Glutamatergic neuron (in vitro differentiated cells): ENCODE measurements around the gene MYH3. TPM values are rescaled to one million over a fixed set of nuclear protein-coding genes. Genes with fewer than 3 reads are reported as not detected.
A peak's percentile ranks its signal among the peaks of the same experiment; 100 is the strongest.

Experiments used
- DNase-seq: peaks from one replicate; pipeline ENCODE4 v3.0.0; 2022
- H3K27ac Mint-ChIP-seq: one replicate; pipeline ENCODE4 v1.8.0; 2020; ENCODE audit warnings: mild to moderate bottlenecking, mixed read lengths, inconsistent platforms; ENCODE audit not compliant: unreplicated experiment
- H3K27me3 Mint-ChIP-seq: one replicate; pipeline ENCODE4 v1.8.0; 2020; ENCODE audit warnings: mild to moderate bottlenecking, moderate library complexity, mixed read lengths, inconsistent platforms; ENCODE audit not compliant: unreplicated experiment
- H3K36me3 Mint-ChIP-seq: one replicate; pipeline ENCODE4 v1.8.0; 2020; ENCODE audit warnings: mild to moderate bottlenecking, mixed read lengths, inconsistent platforms; ENCODE audit not compliant: unreplicated experiment
- H3K4me1 Mint-ChIP-seq: one replicate; pipeline ENCODE4 v1.8.0; 2020; ENCODE audit warnings: mild to moderate bottlenecking, low read depth, mixed read lengths, inconsistent platforms; ENCODE audit not compliant: unreplicated experiment
- H3K4me3 Mint-ChIP-seq: one replicate; pipeline ENCODE4 v1.8.0; 2020; ENCODE audit warnings: mild to moderate bottlenecking, mixed read lengths, inconsistent platforms; ENCODE audit not compliant: unreplicated experiment
- H3K9me3 Mint-ChIP-seq: one replicate; pipeline ENCODE4 v1.8.0; 2020; ENCODE audit warnings: mild to moderate bottlenecking, moderate library complexity, mixed read lengths, inconsistent platforms; ENCODE audit not compliant: unreplicated experiment
- CTCF ChIP-seq: fragments of 200-600 bp; sonication (generic); IDR thresholded peaks from one replicate; pipeline ENCODE4 v1.5.0; 2021; ENCODE audit not compliant: partially characterized antibody, unreplicated experiment
- total RNA-seq: library from RNA; stranded (reverse); fragmentation: NEBNext Ultra II Directional; extraction: Animal tissue kit (Norgen Biotek cat#: 25700); gene quantifications from one replicate; pipeline ENCODE4 v1.2.1, GENCODE V29; 2021; ENCODE audit not compliant: unreplicated experiment

The MYH3 gene
- total RNA-seq, 1 donor from 2014 or later: 2.1 TPM

DNA sequence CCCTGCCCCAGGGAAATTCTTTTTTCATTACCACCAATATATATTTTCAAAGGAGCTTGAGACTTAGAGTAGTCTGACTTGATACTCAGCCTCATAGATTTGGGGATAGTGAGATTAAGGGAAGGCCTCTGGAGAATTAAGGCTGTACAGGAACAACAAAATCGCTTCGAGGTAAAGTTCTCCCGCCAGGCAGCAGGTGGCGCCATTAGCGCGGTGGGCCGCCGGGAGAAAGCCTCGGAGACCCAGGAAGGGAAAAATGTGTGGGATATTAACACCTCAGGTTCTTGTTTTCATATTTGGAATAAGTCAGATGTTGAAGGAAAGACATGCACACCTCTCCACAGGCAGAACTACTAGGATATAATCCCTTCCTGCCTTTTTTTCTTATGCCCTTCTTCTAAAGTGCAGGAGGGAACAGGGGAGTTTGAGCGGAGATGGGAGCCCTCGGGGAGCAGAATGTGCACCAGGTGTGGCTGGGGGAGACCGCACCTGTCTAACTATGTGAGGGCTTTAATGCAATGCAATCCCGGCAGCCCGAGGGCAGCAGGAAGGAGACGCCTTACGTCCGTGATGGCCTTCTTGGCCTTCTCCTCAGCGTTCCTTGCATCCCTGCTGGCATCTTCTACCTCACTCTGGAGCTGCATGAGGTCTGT lies 25.9 kb downstream of the MYH3 start:
- Mint-ChIP-seq H3K9me3 (peaks cover 2% of the 10 kb centered on the region), H3K27ac (no peak overlapping the region), H3K4me3 (no peak overlapping the region), H3K36me3 (no peaks in the 10 kb centered on the region), H3K27me3 (peaks cover 4% of the 10 kb centered on the region), H3K4me1 (no peaks in the 10 kb centered on the region)
- DNase-seq: peak; percentile 78
- peak; percentile 84 for TF ChIP-seq CTCF

GRCh38 chr17:10629706-10630105 lies 27.4 kb downstream of the MYH3 start:
- DNase-seq: no peak
- TF ChIP-seq CTCF: no peak
- Mint-ChIP-seq H3K4me1 (no peaks in the 10 kb centered on the region), H3K27ac (no peak overlapping the region), H3K36me3 (no peaks in the 10 kb centered on the region), H3K27me3 (peaks cover 4% of the 10 kb centered on the region), H3K9me3 (peaks cover 2% of the 10 kb centered on the region), H3K4me3 (no peak overlapping the region)

- Mint-ChIP-seq H3K9me3 (peaks cover 2% of the 10 kb centered on the region), H3K4me1 (no peaks in the 10 kb centered on the region), H3K27me3 (peaks cover 4% of the 10 kb centered on the region), H3K36me3 (no peaks in the 10 kb centered on the region), H3K27ac (no peak overlapping the region), H3K4me3 (no peak overlapping the region)
- DNase-seq: peak; percentile 45
- TF ChIP-seq CTCF: peak; percentile 73
These were observed 28.4 kb downstream of the MYH3 start for GRCh38 chr17:10628756-10629155.

DNA sequence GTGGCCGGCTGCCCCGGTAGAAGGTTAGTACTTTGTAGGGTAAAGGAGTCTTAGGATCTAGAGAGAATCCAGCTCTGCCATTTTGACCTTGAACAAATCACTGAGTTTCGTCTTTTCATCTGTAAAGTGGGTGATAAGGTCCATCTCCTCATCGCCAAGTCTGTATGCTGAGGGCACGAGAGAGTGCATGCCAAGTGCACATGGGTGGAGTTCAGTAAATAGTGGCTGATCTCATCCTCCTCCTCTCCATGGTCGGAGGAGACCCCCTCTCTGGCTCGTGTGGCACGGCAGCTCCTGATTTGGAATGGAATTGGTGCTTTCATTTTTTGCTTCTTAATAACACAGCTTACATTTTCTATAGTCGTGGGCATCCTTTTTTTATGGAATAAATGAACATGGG lies 30.7 kb downstream of the MYH3 start:
- H3K4me1 Mint-ChIP-seq: no peaks in the 10 kb centered on the region
- no peak overlapping the region for H3K27ac Mint-ChIP-seq
- H3K36me3 Mint-ChIP-seq: no peaks in the 10 kb centered on the region
- H3K9me3 Mint-ChIP-seq: peaks cover 1% of the 10 kb centered on the region
- peaks cover 7% of the 10 kb centered on the region for H3K27me3 Mint-ChIP-seq
- no peak for TF ChIP-seq CTCF
- no peak overlapping the region for H3K4me3 Mint-ChIP-seq
- no peak for DNase-seq

- Mint-ChIP-seq H3K4me1 (no peaks in the 10 kb centered on the region), H3K27me3 (peaks cover 5% of the 10 kb centered on the region), H3K4me3 (no peak overlapping the region), H3K27ac (no peak overlapping the region), H3K36me3 (no peaks in the 10 kb centered on the region), H3K9me3 (peaks cover 1% of the 10 kb centered on the region)
- no peak for DNase-seq
- no peak for TF ChIP-seq CTCF
These were observed 32.1 kb downstream of the MYH3 start for GRCh38 chr17:10624969-10625368.
